GM18858 (cell line): ENCODE data around the gene SPNS3.

ENCODE experiments used
- ATAC-seq: cut with Tn5 transposase; IDR thresholded peaks from one replicate; pipeline ENCODE4 v1.9.1; 2021; ENCODE audit not compliant: unreplicated experiment

Gene SPNS3

GRCh38 chr17:4507361-4508111 lies 73.8 kb downstream of the SPNS3 start:
- no peak for ATAC-seq

GRCh38 chr17:4508207-4508606 lies 74.5 kb downstream of the SPNS3 start:
- no peak for ATAC-seq

- no peak for ATAC-seq
Observed at GRCh38 chr17:4509401-4509800, 75.7 kb downstream of the SPNS3 start.

GRCh38 chr17:4509923-4510617 lies 76.3 kb downstream of the SPNS3 start:
- no peak for ATAC-seq

- no peak for ATAC-seq
Observed at GRCh38 chr17:4510618-4510941, 76.8 kb downstream of the SPNS3 start.

- ATAC-seq = no peak
Observed at GRCh38 chr17:4511199-4511932, 77.6 kb downstream of the SPNS3 start.

- ATAC-seq = no peak
Observed at GRCh38 chr17:4512156-4513112, 78.7 kb downstream of the SPNS3 start.

- no peak for ATAC-seq
Observed at GRCh38 chr17:4513113-4514032, 79.6 kb downstream of the SPNS3 start.

- ATAC-seq = no peak
Observed at GRCh38 chr17:4514206-4514605, 80.5 kb downstream of the SPNS3 start.

GRCh38 chr17:4514779-4515178 lies 81.0 kb downstream of the SPNS3 start:
- no peak for ATAC-seq

- ATAC-seq = no peak
Observed at GRCh38 chr17:4515501-4515900, 81.8 kb downstream of the SPNS3 start.

GRCh38 chr17:4516735-4517134 lies 83.0 kb downstream of the SPNS3 start:
- ATAC-seq = no peak

GRCh38 chr17:4518901-4519300 lies 85.2 kb downstream of the SPNS3 start:
- ATAC-seq = no peak

- no peak for ATAC-seq
Observed at GRCh38 chr17:4519361-4519788, 85.6 kb downstream of the SPNS3 start.

- no peak for ATAC-seq
Observed at GRCh38 chr17:4520060-4520893, 86.5 kb downstream of the SPNS3 start.

- ATAC-seq = no peak
Observed at GRCh38 chr17:4520894-4521600, 87.3 kb downstream of the SPNS3 start.

GRCh38 chr17:4522661-4523060 lies 88.9 kb downstream of the SPNS3 start:
- no peak for ATAC-seq

- ATAC-seq = no peak
Observed at GRCh38 chr17:4523946-4524345, 90.2 kb downstream of the SPNS3 start.
